K562 (cell line): ENCODE results near the gene CTSZ. TPM values are rescaled to one million over a fixed set of nuclear protein-coding genes. Genes with fewer than 3 reads are reported as not detected.

Experiments
- CBFA2T3 ChIP-seq: fragments of 450-650 bp; IDR thresholded peaks from 2 replicates; pipeline ENCODE4 v1.6.1; 2017
- FOXK2 ChIP-seq, 2 experiments: fragments of 450-650 bp; IDR thresholded peaks in 1 of 2; conservative IDR thresholded peaks in 1 of 2; 2 replicates each; pipeline ENCODE4 v1.6.1; 2016; ENCODE audit warnings: low read depth in 2 of 2, mild to moderate bottlenecking in 1 of 2
- HCFC1 ChIP-seq: IDR thresholded peaks from 2 replicates; pipeline ENCODE4 v1.6.1; 2012; ENCODE audit warnings: low read depth, low read length, improper control_type of control experiment
- HDAC1 ChIP-seq, 2 experiments: fragments of 450-650 bp; IDR thresholded peaks; 2 replicates each; pipeline ENCODE4 v1.6.1; 2016 to 2017; ENCODE audit warnings: inconsistent platforms in 1 of 2, mild to moderate bottlenecking in 1 of 2, moderate library complexity in 1 of 2
- HDGF ChIP-seq: fragments of 450-650 bp; IDR thresholded peaks from 2 replicates; pipeline ENCODE4 v1.6.1; 2016
- HMGXB4 ChIP-seq: sonication (generic); formaldehyde crosslinking; IDR thresholded peaks from 2 replicates; pipeline ENCODE4 v1.8.1; 2023; ENCODE audit warnings: mild to moderate bottlenecking, missing genetic modification reagents
- JUND ChIP-seq, 2 experiments: IDR thresholded peaks; 2 replicates in 1 of 2; 3 replicates in 1 of 2; pipeline ENCODE4 v1.6.1; 2011; ENCODE audit warnings: borderline replicate concordance in 2 of 2, low read depth in 2 of 2, low read length in 2 of 2, improper control_type of control experiment in 1 of 2, missing biosample characterization in 1 of 2, missing genetic modification characterization in 1 of 2, missing genetic modification reagents in 1 of 2
- LARP7 ChIP-seq: fragments of 450-650 bp; IDR thresholded peaks from 2 replicates; pipeline ENCODE4 v1.6.1; 2016
- NFRKB ChIP-seq: fragments of 450-650 bp; IDR thresholded peaks from 2 replicates; pipeline ENCODE4 v1.6.1; 2016; ENCODE audit warnings: low read depth
- POLR2A ChIP-seq: fragments of 450-650 bp; conservative IDR thresholded peaks from 2 replicates; pipeline ENCODE4 v1.6.1; 2016
- RBFOX2 ChIP-seq: fragments of 200-400 bp; formaldehyde crosslinking; IDR thresholded peaks from 2 replicates; pipeline ENCODE4 v1.6.1; 2017; ENCODE audit warnings: low read depth, mild to moderate bottlenecking, low read length, moderate library complexity
- RUNX1 ChIP-seq: sonication (generic); IDR thresholded peaks from 2 replicates; pipeline ENCODE4 v1.6.1; 2016; ENCODE audit warnings: antibody characterized with exemption, low read depth
- SMARCA4 ChIP-seq: fragments of 450-650 bp; IDR thresholded peaks from 2 replicates; pipeline ENCODE4 v1.6.1; 2016
- TAF1 ChIP-seq: IDR thresholded peaks from 2 replicates; pipeline ENCODE4 v1.6.1; 2011; ENCODE audit warnings: mild to moderate bottlenecking, low read length, moderate library complexity; ENCODE audit not compliant: insufficient read depth, control insufficient read depth, severe bottlenecking; ENCODE audit errors: extremely low read depth
- TRIM24 ChIP-seq, 2 experiments: fragments of 450-650 bp; IDR thresholded peaks; 2 replicates each; pipeline ENCODE4 v1.6.1; 2016
- polyA plus RNA-seq, 8 experiments: library from polyadenylated mRNA; depleted of rRNA in 4 of 8; stranded (reverse) in 5 of 8; unstranded in 3 of 8; fragments of >200 nt; fragmentation: Nextera tagmentation in 2 of 8; fragmentation: Illumina TruSeq in 1 of 8; extraction: Ambion mirVana in 2 of 8; extraction: Trizol in 1 of 8; gene quantifications; 2 replicates each; pipeline versions ENCODE4 v1.2.1 to v1.2.3, GENCODE V29; 2011 to 2014; ENCODE audit warnings: inconsistent platforms in 1 of 8, missing spikeins in 1 of 8
- total RNA-seq, 7 experiments: library from RNA; depleted of rRNA in 6 of 7; stranded (reverse); fragments of >200 nt in 6 of 7; fragmentation: Illumina TruSeq in 2 of 7; extraction: Trizol in 2 of 7; gene quantifications; 2 replicates each; pipeline versions ENCODE4 v1.2.1 to v1.2.3, GENCODE V29; 2011 to 2021; ENCODE audit warnings: low replicate concordance in 1 of 7
- TF ChIP-seq, protein P1 (sequence below): fragments of 450-650 bp; IDR thresholded peaks from 2 replicates; pipeline ENCODE4 v1.6.1; 2016; ENCODE audit warnings: borderline replicate concordance
- TF ChIP-seq, protein P2 (sequence below): sonication (generic); IDR thresholded peaks from 2 replicates; pipeline ENCODE4 v1.6.1; 2016

Gene CTSZ
- total and polyA plus RNA-seq, 9 of the 15 experiments (the other 6 are each of a cell fraction or from before 2014, with no cell fraction given): 1.6 to 143 (median 82.8) TPM

DNA sequence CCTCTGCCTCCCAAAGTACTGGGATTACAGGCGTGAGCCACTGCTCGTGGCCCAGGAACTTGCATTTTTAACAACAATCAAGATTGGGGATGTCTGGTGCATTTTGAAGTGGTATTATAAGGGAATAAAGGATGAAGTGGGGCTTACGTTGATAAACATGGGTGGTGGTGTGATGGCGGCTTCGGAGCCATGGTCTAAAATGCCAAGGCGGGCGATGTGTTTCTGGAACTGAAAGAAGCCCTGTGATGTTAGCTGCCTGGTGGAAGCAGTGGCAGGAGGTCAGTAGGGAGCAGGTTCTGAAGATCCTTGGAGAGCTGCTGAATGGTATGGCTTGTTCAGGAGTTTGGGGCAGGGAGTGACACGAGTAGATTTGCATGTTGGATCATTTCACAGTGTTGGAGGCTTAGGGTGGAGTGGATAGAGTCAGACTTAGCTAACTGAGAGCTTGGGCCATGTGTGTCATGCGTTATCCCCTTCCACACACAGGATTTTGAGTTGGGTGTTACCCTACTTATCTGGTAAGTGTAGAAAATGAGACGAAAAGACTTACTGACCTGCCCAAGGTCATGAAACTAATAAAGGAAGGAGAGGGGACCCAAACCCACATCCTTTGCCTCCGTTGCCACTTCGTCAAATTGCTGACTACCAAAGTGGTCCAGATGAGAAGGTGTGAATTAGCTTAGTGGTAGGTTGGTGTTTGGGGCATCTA is 24.5 kb downstream of the CTSZ start (continued):
- TF ChIP-seq HMGXB4 (CRISPR knock-in tag): no peak
- TF ChIP-seq POLR2A: peak; percentile 67
- peak; percentile 26 for TF ChIP-seq TAF1
- no peak for TF ChIP-seq RUNX1
- peak in 1 of 2 experiments; percentile 11; a peak in 1 of 4 replicates for TF ChIP-seq TRIM24 (IDR thresholded peaks at IDR 0.05)
- 0 out of 2 replicates have a peak, but pooled peaks have one; percentile 21 for TF ChIP-seq RBFOX2
- no peak for TF ChIP-seq HCFC1
- TF ChIP-seq HDAC1 (IDR thresholded peaks at IDR 0.05): 0 out of 4 replicates have a peak, but pooled peaks of 1 of the 2 experiments have one; percentile 23
- peak; percentile 90 for TF ChIP-seq HDGF
- TF ChIP-seq JUND (IDR thresholded peaks at IDR 0.05; ENCODE audit: borderline replicate concordance, low read depth, low read length): peak; percentile 32; the same call in 1 of the 2 replicates
- no peak for TF ChIP-seq JUND (tag; IDR thresholded peaks at IDR 0.05; ENCODE audit: borderline replicate concordance, low read depth, low read length)
- TF ChIP-seq, protein P1, sequence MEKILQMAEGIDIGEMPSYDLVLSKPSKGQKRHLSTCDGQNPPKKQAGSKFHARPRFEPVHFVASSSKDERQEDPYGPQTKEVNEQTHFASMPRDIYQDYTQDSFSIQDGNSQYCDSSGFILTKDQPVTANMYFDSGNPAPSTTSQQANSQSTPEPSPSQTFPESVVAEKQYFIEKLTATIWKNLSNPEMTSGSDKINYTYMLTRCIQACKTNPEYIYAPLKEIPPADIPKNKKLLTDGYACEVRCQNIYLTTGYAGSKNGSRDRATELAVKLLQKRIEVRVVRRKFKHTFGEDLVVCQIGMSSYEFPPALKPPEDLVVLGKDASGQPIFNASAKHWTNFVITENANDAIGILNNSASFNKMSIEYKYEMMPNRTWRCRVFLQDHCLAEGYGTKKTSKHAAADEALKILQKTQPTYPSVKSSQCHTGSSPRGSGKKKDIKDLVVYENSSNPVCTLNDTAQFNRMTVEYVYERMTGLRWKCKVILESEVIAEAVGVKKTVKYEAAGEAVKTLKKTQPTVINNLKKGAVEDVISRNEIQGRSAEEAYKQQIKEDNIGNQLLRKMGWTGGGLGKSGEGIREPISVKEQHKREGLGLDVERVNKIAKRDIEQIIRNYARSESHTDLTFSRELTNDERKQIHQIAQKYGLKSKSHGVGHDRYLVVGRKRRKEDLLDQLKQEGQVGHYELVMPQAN: peak; percentile 17; the same call in 1 of the 2 replicates
- TF ChIP-seq NFRKB: 0 out of 2 replicates have a peak, but pooled peaks have one; percentile 34
- no peak for TF ChIP-seq LARP7
- peak; percentile 6; the same call in 1 of the 2 replicates for TF ChIP-seq SMARCA4
- TF ChIP-seq, protein P2, sequence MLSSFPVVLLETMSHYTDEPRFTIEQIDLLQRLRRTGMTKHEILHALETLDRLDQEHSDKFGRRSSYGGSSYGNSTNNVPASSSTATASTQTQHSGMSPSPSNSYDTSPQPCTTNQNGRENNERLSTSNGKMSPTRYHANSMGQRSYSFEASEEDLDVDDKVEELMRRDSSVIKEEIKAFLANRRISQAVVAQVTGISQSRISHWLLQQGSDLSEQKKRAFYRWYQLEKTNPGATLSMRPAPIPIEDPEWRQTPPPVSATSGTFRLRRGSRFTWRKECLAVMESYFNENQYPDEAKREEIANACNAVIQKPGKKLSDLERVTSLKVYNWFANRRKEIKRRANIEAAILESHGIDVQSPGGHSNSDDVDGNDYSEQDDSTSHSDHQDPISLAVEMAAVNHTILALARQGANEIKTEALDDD: peak; percentile 87
- TF ChIP-seq FOXK2 (conservative IDR thresholded peaks at IDR 0.05 in 1 of 2, IDR thresholded peaks at IDR 0.05 in 1 of 2; ENCODE audit: low read depth in 2 of 2): peak in 1 of 2 experiments; percentile 85; a peak in 2 of 4 replicates
- TF ChIP-seq CBFA2T3: 0 out of 2 replicates have a peak, but pooled peaks have one; percentile 21
- TF ChIP-seq, all 486 proteins: peak for 19
